ENCODE data around the gene ADCY3. TPM values are rescaled to one million over a fixed set of nuclear protein-coding genes. Genes with fewer than 3 reads are reported as not detected.

The ADCY3 gene
- total RNA-seq, 1 experiment from 2014 or later, result 71.1 TPM

GRCh38 chr2:24917086-24917485 is 3.0 kb downstream of the ADCY3 start (continued):
- no peak for TF ChIP-seq MAX (IDR thresholded peaks at IDR 0.05)

GRCh38 chr2:24915796-24916195 is 4.2 kb downstream of the ADCY3 start:
- no peaks in the 10 kb centered on the region for H3K27me3 ChIP-seq (ENCODE audit: insufficient read depth, low read length)
- intact Hi-C loops (cut with micrococcal nuclease), result no loop called here
- peaks cover 0 to under 1% of the 10 kb centered on the region in 2 experiments; a peak in 1 of 4 replicates for H3K9me3 ChIP-seq (ENCODE audit: control insufficient read depth in 1 of 2, insufficient read depth in 1 of 2, low read depth in 1 of 2, low read length in 2 of 2)
- no peak overlapping the region for H3K9ac ChIP-seq (ENCODE audit: low read length)
- DNase-seq (ENCODE audit: low read depth, low spot score) (no peak), ATAC-seq (no peak)
- H3K4me1 ChIP-seq (ENCODE audit: control insufficient read depth in 1 of 2, insufficient read depth in 2 of 2, low read length in 2 of 2), result peaks cover 4 to 12% of the 10 kb centered on the region in 2 experiments; a peak in 2 of 4 replicates
- ChIA-PET POLR2A (interaction anchor here (0.6 kb wide), 1 partner anchor 61 kb away, joined by 3 read pairs; no protein-coding TSS in a partner anchor), CTCF (no interaction called here), RAD21 (ENCODE audit: low non-redundant PET in 1 of 2, low total read pairs in 2 of 2, uncharacterized antibody in 2 of 2, unreplicated experiment in 2 of 2) (no interaction called here)
- H3K79me2 ChIP-seq (ENCODE audit: insufficient read depth, low read length), result peaks cover 81% of the 10 kb centered on the region
- TF ChIP-seq MAX (IDR thresholded peaks at IDR 0.05), result no peak
- TF ChIP-seq FOSL1 (IDR thresholded peaks at IDR 0.05; ENCODE audit: low read depth), result no peak
- no peak for TF ChIP-seq ELF1 (IDR thresholded peaks at IDR 0.05; ENCODE audit: borderline replicate concordance, low read depth)
- no peaks in the 10 kb centered on the region for H3K9me2 ChIP-seq (ENCODE audit: insufficient read depth)
- no peak overlapping the region for H3K4me2 ChIP-seq (ENCODE audit: low read length)
- BruUV-seq (replicated peaks), result no TSS peak
- H3K27ac ChIP-seq (ENCODE audit: low read depth, low read length), result no peak overlapping the region
- H4K20me1 ChIP-seq (ENCODE audit: insufficient read depth), result no peaks in the 10 kb centered on the region
- no peak overlapping the region for H3K4me3 ChIP-seq (replicated peaks in 1 of 2; ENCODE audit: low read depth in 1 of 2, low read length in 2 of 2)
- no peak overlapping the region for H2AFZ ChIP-seq (ENCODE audit: low read depth, low read length, poor library complexity, severe bottlenecking)
- H3K36me3 ChIP-seq (ENCODE audit: control insufficient read depth in 1 of 2, insufficient read depth in 2 of 2, low read length in 2 of 2), result peaks cover 4 to 22% of the 10 kb centered on the region in 2 experiments; a peak in 3 of 4 replicates

- Histone ChIP-seq H3K4me1 (ENCODE audit: control insufficient read depth in 1 of 2, insufficient read depth in 2 of 2, low read length in 2 of 2) (peaks cover 3 to 10% of the 10 kb centered on the region in 2 experiments; a peak in 2 of 4 replicates), H3K36me3 (ENCODE audit: control insufficient read depth in 1 of 2, insufficient read depth in 2 of 2, low read length in 2 of 2) (peaks cover 4 to 28% of the 10 kb centered on the region in 2 experiments; a peak in 3 of 4 replicates), H3K9me3 (ENCODE audit: control insufficient read depth in 1 of 2, insufficient read depth in 1 of 2, low read depth in 1 of 2, low read length in 2 of 2) (peaks cover 0 to 7% of the 10 kb centered on the region in 2 experiments; a peak in 1 of 4 replicates), H3K4me2 (ENCODE audit: low read length) (no peak overlapping the region), H3K9ac (ENCODE audit: low read length) (no peak overlapping the region), H3K27me3 (ENCODE audit: insufficient read depth, low read length) (no peaks in the 10 kb centered on the region), H3K4me3 (replicated peaks in 1 of 2; ENCODE audit: low read depth in 1 of 2, low read length in 2 of 2) (no peak overlapping the region), H3K27ac (ENCODE audit: low read depth, low read length) (no peak overlapping the region), H4K20me1 (ENCODE audit: insufficient read depth) (no peaks in the 10 kb centered on the region), H2AFZ (ENCODE audit: low read depth, low read length, poor library complexity, severe bottlenecking) (no peak overlapping the region), H3K9me2 (ENCODE audit: insufficient read depth) (no peaks in the 10 kb centered on the region), H3K79me2 (ENCODE audit: insufficient read depth, low read length) (peaks cover 87% of the 10 kb centered on the region)
- ChIA-PET CTCF (no interaction called here), POLR2A (no interaction called here), RAD21 (ENCODE audit: low non-redundant PET in 1 of 2, low total read pairs in 2 of 2, uncharacterized antibody in 2 of 2, unreplicated experiment in 2 of 2) (no interaction called here)
- intact Hi-C loops (cut with micrococcal nuclease), result no loop called here
- DNase-seq (ENCODE audit: low read depth, low spot score) (no peak), ATAC-seq (no peak)
- no TSS peak for BruUV-seq (replicated peaks)
- TF ChIP-seq REST (IDR thresholded peaks at IDR 0.05; ENCODE audit: low read depth) (no peak), ELF1 (IDR thresholded peaks at IDR 0.05; ENCODE audit: borderline replicate concordance, low read depth) (no peak), SRF (IDR thresholded peaks at IDR 0.05; ENCODE audit: low read depth) (no peak), CBX3 (IDR thresholded peaks at IDR 0.05; ENCODE audit: low read depth) (no peak), CEBPB (IDR thresholded peaks at IDR 0.05; ENCODE audit: low read depth) (no peak), SP1 (IDR thresholded peaks at IDR 0.05; ENCODE audit: low read depth) (no peak), JUND (IDR thresholded peaks at IDR 0.05) (no peak), FOSL1 (IDR thresholded peaks at IDR 0.05; ENCODE audit: low read depth) (no peak), EZH2phosphoT487 (IDR thresholded peaks at IDR 0.05; ENCODE audit: borderline replicate concordance) (no peak), TCF7L2 (IDR thresholded peaks at IDR 0.05; ENCODE audit: borderline replicate concordance, extremely low read depth, insufficient read depth, insufficient read length) (no peak), YY1 (IDR thresholded peaks at IDR 0.05; ENCODE audit: extremely low read depth, insufficient replicate concordance, low read depth, low read length) (no peak), ZFX (IDR thresholded peaks at IDR 0.05) (no peak)
These were observed 4.9 kb downstream of the ADCY3 start for GRCh38 chr2:24915175-24915574.

Measured in HCT116 (cell line).